ENCODE results near the gene TEAD4. TPM values are rescaled to one million over a fixed set of nuclear protein-coding genes. Genes with fewer than 3 reads are reported as not detected.

The TEAD4 gene
- total RNA-seq, 1 experiment from 2014 or later: 96.2 TPM

GRCh38 chr12:2922329-2922728, 36.9 kb upstream of the TEAD4 start:
- CTCF ChIA-PET: no interaction called here
- peaks cover 71% of the 10 kb centered on the region for H3K36me3 Mint-ChIP-seq (ENCODE audit: insufficient read depth, unreplicated experiment)
- H3K27ac Mint-ChIP-seq (ENCODE audit: unreplicated experiment): no peak overlapping the region
- Histone ChIP-seq H3K4me3 (ENCODE audit: low read depth, low read length) (no peak overlapping the region), H3K4me1 (no peaks in the 10 kb centered on the region), H3K36me3 (ENCODE audit: control insufficient read depth, insufficient read depth, low read length) (peaks cover 1% of the 10 kb centered on the region; the same call in 1 of the 2 replicates), H3K27me3 (replicated peaks; ENCODE audit: control insufficient read depth, insufficient read depth, low read length) (no peaks in the 10 kb centered on the region), H3K9me3 (no peaks in the 10 kb centered on the region)
- POLR2A ChIA-PET: no interaction called here
- BruUV-seq (replicated peaks): no TSS peak
- DNase-seq: no peak
- no peak for TF ChIP-seq CTCF (IDR thresholded peaks at IDR 0.05; ENCODE audit: insufficient read depth in 1 of 2, low read depth in 1 of 2, low read length in 1 of 2, severe bottlenecking in 1 of 2, unreplicated experiment in 1 of 2)
- intact Hi-C loops (cut with micrococcal nuclease; ENCODE audit: unreplicated experiment): no loop called here
- no peaks in the 10 kb centered on the region for H3K9me3 Mint-ChIP-seq (ENCODE audit: unreplicated experiment)
- H3K4me3 Mint-ChIP-seq (ENCODE audit: unreplicated experiment): no peak overlapping the region
- H3K4me1 Mint-ChIP-seq (ENCODE audit: low read depth, unreplicated experiment): no peaks in the 10 kb centered on the region
- no peaks in the 10 kb centered on the region for H3K27me3 Mint-ChIP-seq (ENCODE audit: insufficient read depth, unreplicated experiment)

GRCh38 chr12:2923057-2923456, 36.1 kb upstream of the TEAD4 start:
- CTCF ChIA-PET: interaction anchor here (0.6 kb wide), 1 partner anchor 10 kb away, joined by 7 read pairs; no protein-coding TSS in a partner anchor
- Histone ChIP-seq H3K9me3 (no peaks in the 10 kb centered on the region), H3K36me3 (ENCODE audit: control insufficient read depth, insufficient read depth, low read length) (peaks cover 3% of the 10 kb centered on the region), H3K4me1 (no peaks in the 10 kb centered on the region), H3K4me3 (ENCODE audit: low read depth, low read length) (no peak overlapping the region), H3K27me3 (replicated peaks; ENCODE audit: control insufficient read depth, insufficient read depth, low read length) (no peaks in the 10 kb centered on the region)
- H3K27me3 Mint-ChIP-seq (ENCODE audit: insufficient read depth, unreplicated experiment): no peaks in the 10 kb centered on the region
- no peaks in the 10 kb centered on the region for H3K9me3 Mint-ChIP-seq (ENCODE audit: unreplicated experiment)
- intact Hi-C loops (cut with micrococcal nuclease; ENCODE audit: unreplicated experiment): no loop called here
- TF ChIP-seq CTCF (IDR thresholded peaks at IDR 0.05; ENCODE audit: insufficient read depth in 1 of 2, low read depth in 1 of 2, low read length in 1 of 2, severe bottlenecking in 1 of 2, unreplicated experiment in 1 of 2): no peak
- H3K4me3 Mint-ChIP-seq (ENCODE audit: unreplicated experiment): no peak overlapping the region
- BruUV-seq (replicated peaks): no TSS peak
- POLR2A ChIA-PET: no interaction called here
- no peak for DNase-seq
- H3K36me3 Mint-ChIP-seq (ENCODE audit: insufficient read depth, unreplicated experiment): peaks cover 78% of the 10 kb centered on the region
- H3K27ac Mint-ChIP-seq (ENCODE audit: unreplicated experiment): no peak overlapping the region
- H3K4me1 Mint-ChIP-seq (ENCODE audit: low read depth, unreplicated experiment): no peaks in the 10 kb centered on the region

DNA sequence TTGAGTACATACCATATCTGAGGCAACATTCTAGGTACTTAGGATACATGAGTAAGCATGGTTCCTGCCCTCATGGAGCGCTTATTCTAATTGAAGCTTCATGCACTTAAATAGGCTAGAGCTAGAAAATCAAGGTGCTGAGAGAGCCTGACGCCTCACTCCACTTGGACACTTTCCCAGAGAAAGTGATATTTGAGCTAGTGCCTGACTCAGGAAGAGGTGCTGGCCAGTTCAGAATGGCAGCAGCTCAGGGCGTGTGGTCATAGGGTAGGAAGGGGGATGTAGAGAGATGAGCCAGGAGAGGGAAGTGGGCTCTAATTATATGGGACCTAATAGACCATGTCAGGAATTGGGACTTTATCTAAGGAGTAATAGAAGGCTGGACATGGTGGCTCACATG, 35.2 kb upstream of the TEAD4 start:
- ChIA-PET CTCF (no interaction called here), POLR2A (interaction anchor here (0.7 kb wide), 1 partner anchor 23 kb away, joined by 3 read pairs; no protein-coding TSS in a partner anchor)
- Mint-ChIP-seq H3K4me1 (ENCODE audit: low read depth, unreplicated experiment) (no peaks in the 10 kb centered on the region), H3K9me3 (ENCODE audit: unreplicated experiment) (no peaks in the 10 kb centered on the region), H3K27ac (ENCODE audit: unreplicated experiment) (no peak overlapping the region), H3K4me3 (ENCODE audit: unreplicated experiment) (no peak overlapping the region), H3K36me3 (ENCODE audit: insufficient read depth, unreplicated experiment) (peaks cover 73% of the 10 kb centered on the region), H3K27me3 (ENCODE audit: insufficient read depth, unreplicated experiment) (no peaks in the 10 kb centered on the region)
- no TSS peak for BruUV-seq (replicated peaks)
- H3K4me1 ChIP-seq: no peaks in the 10 kb centered on the region
- peaks cover 3% of the 10 kb centered on the region for H3K36me3 ChIP-seq (ENCODE audit: control insufficient read depth, insufficient read depth, low read length)
- no peak for DNase-seq
- no peaks in the 10 kb centered on the region for H3K27me3 ChIP-seq (replicated peaks; ENCODE audit: control insufficient read depth, insufficient read depth, low read length)
- no peaks in the 10 kb centered on the region for H3K9me3 ChIP-seq
- no peak overlapping the region for H3K4me3 ChIP-seq (ENCODE audit: low read depth, low read length)
- TF ChIP-seq CTCF (IDR thresholded peaks at IDR 0.05; ENCODE audit: insufficient read depth in 1 of 2, low read depth in 1 of 2, low read length in 1 of 2, severe bottlenecking in 1 of 2, unreplicated experiment in 1 of 2): no peak
- intact Hi-C loops (cut with micrococcal nuclease; ENCODE audit: unreplicated experiment): no loop called here
